Thymus (tissue), 11 donors: ENCODE measurements around the gene RGS5. TPM values are rescaled to one million over a fixed set of nuclear protein-coding genes. Genes with fewer than 3 reads are reported as not detected.

ENCODE experiments used
- DNase-seq, 9 donors: peaks; one replicate each; pipeline ENCODE4 v3.0.0-alpha.2; 2013; ENCODE audit warnings: low spot score in 9 of 9, low read depth in 6 of 9, missing footprints in 1 of 9
- H3K27ac ChIP-seq, 2 donors: one replicate each; pipeline ENCODE4 v1.5.1; 2013; ENCODE audit warnings: control low read depth in 1 of 2, low read depth in 1 of 2, low read length in 1 of 2, mild to moderate bottlenecking in 1 of 2, moderate library complexity in 1 of 2
- H3K27me3 ChIP-seq, 2 donors: one replicate each; pipeline ENCODE4 v1.5.1; 2013; ENCODE audit warnings: low read length in 1 of 2; ENCODE audit not compliant: control insufficient read depth in 2 of 2, insufficient read depth in 1 of 2
- H3K36me3 ChIP-seq, 2 donors: one replicate each; pipeline ENCODE4 v1.5.1; 2013; ENCODE audit warnings: low read length in 1 of 2, mild to moderate bottlenecking in 1 of 2, moderate library complexity in 1 of 2; ENCODE audit not compliant: control insufficient read depth in 2 of 2, insufficient read depth in 2 of 2
- H3K4me1 ChIP-seq, 2 donors: one replicate each; pipeline ENCODE4 v1.5.1; 2013; ENCODE audit warnings: low read length in 2 of 2; ENCODE audit not compliant: control insufficient read depth in 2 of 2, insufficient read depth in 2 of 2
- H3K4me3 ChIP-seq, 2 donors: one replicate each; pipeline ENCODE4 v1.5.1; 2013; ENCODE audit warnings: low read length in 2 of 2, control low read depth in 1 of 2, mild to moderate bottlenecking in 1 of 2
- H3K9me3 ChIP-seq, 2 donors: one replicate each; pipeline ENCODE4 v1.5.1; 2013; ENCODE audit warnings: low read length in 1 of 2, mild to moderate bottlenecking in 1 of 2; ENCODE audit not compliant: control insufficient read depth in 2 of 2, insufficient read depth in 1 of 2
- WGBS: extraction: QIAGEN DNeasy Blood & Tissue Kit; methylation state at CpG from one replicate; pipeline ENCODE4 v1.1.7; 2013; 5-methylcytosine and 5-hydroxymethylcytosine counted together
- polyA plus RNA-seq: library from polyadenylated mRNA; stranded (reverse); fragments of 200-250 nt; gene quantifications from one replicate; pipeline ENCODE4 v1.2.3, GENCODE V29; 2013
- total RNA-seq: library from RNA; stranded (reverse); fragments of 120-200 nt; gene quantifications from one replicate; pipeline ENCODE4 v1.2.4, GENCODE V29; 2013
- donor health status: healthy.

The RGS5 gene
- total and polyA plus RNA-seq, 2 donors: 9.2 to 26.2 TPM

GRCh38 chr1:163144418-163144817 lies 58.3 kb downstream of the RGS5 start:
- DNase-seq: no peak
- no peaks in the 10 kb centered on the region for H3K36me3 ChIP-seq
- WGBS: 88% methylated on average over 3 of the region's 3 CpGs
- no peaks in the 10 kb centered on the region for H3K4me1 ChIP-seq
- no peaks in the 10 kb centered on the region for H3K9me3 ChIP-seq
- H3K27ac ChIP-seq: no peak overlapping the region
- no peak overlapping the region for H3K4me3 ChIP-seq
- H3K27me3 ChIP-seq: no peaks in the 10 kb centered on the region

GRCh38 chr1:163142152-163142551 lies 60.6 kb downstream of the RGS5 start:
- Histone ChIP-seq H3K9me3 (no peaks in the 10 kb centered on the region), H3K27ac (no peak overlapping the region), H3K36me3 (no peaks in the 10 kb centered on the region), H3K4me3 (no peak overlapping the region), H3K27me3 (no peaks in the 10 kb centered on the region), H3K4me1 (no peaks in the 10 kb centered on the region)
- no peak for DNase-seq
- WGBS: 99% methylated on average over 2 of the region's 2 CpGs

DNA sequence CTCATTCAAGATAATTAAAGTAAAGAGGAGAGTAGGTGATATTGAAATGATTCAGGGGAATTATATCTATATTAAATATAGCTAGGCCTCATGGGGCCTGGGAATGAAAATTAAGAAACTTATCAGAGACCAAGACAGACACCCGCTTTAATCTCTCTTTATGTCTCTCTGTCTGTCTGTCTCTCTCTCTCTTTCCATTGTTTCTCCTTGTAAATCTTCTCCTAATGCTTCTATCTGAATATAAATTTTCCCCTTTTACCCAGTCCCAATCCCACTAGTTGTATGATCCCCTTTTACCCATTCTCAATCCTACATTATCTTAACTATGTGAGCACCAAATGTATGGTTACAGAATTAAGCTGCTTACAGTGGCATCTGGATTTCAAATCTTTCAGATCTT lies 61.2 kb downstream of the RGS5 start:
- no peak for DNase-seq
- Histone ChIP-seq H3K27me3 (no peaks in the 10 kb centered on the region), H3K36me3 (no peaks in the 10 kb centered on the region), H3K9me3 (no peaks in the 10 kb centered on the region), H3K4me3 (no peak overlapping the region), H3K4me1 (no peaks in the 10 kb centered on the region), H3K27ac (no peak overlapping the region)
- 95% methylated on average over 1 of the region's 1 CpG for WGBS

DNA sequence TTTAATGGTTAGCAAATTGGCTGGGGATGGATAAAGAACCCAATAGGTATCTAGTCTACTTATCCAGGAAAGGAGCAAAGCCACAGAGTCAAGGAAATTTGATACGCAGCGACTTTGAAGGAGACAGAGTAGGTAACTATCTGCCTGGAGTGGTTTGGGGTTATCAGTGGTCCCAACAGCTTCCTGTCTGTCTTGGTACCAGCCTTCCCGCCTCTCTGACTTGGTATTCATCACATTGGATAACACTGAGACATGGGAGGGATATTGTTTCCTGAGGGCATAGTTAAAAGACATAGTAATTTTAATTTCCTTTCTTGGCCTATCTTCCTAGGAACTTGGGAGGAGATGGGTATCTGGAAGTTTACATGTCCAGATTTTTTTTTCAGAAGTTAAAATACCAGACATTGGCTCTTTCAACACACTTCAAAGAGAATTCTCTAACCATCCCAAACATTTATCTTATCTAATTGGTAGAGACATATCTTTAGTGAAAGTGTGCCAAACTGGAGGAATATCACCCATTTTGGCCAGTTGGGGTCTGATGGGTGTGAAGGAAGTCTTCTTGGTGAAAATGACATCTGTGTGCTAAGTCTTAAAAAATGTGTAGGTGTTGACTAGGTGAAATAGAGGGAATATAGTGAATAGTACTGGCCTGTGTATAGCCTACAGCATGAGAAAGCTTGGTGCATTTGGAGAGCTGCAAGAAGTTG lies 65.0 kb downstream of the RGS5 start:
- Histone ChIP-seq H3K36me3 (no peaks in the 10 kb centered on the region), H3K27me3 (no peaks in the 10 kb centered on the region), H3K9me3 (no peaks in the 10 kb centered on the region), H3K4me1 (no peaks in the 10 kb centered on the region), H3K4me3 (no peak overlapping the region), H3K27ac (no peak overlapping the region)
- no peak for DNase-seq
- WGBS: 93% methylated on average over 3 of the region's 3 CpGs

GRCh38 chr1:163131981-163132380 lies 70.7 kb downstream of the RGS5 start:
- no peaks in the 10 kb centered on the region for H3K9me3 ChIP-seq
- WGBS: 84% methylated on average over 2 of the region's 2 CpGs
- no peaks in the 10 kb centered on the region for H3K36me3 ChIP-seq
- no peak overlapping the region for H3K4me3 ChIP-seq
- no peaks in the 10 kb centered on the region for H3K4me1 ChIP-seq
- H3K27ac ChIP-seq: no peak overlapping the region
- H3K27me3 ChIP-seq: no peaks in the 10 kb centered on the region
- no peak for DNase-seq

GRCh38 chr1:163130225-163130856 lies 72.4 kb downstream of the RGS5 start:
- no peaks in the 10 kb centered on the region for H3K4me1 ChIP-seq
- WGBS: 79% methylated on average over 1 of the region's 1 CpG
- H3K4me3 ChIP-seq: no peak overlapping the region
- no peak for DNase-seq
- no peaks in the 10 kb centered on the region for H3K9me3 ChIP-seq
- H3K27me3 ChIP-seq: no peaks in the 10 kb centered on the region
- H3K27ac ChIP-seq: no peak overlapping the region
- H3K36me3 ChIP-seq: no peaks in the 10 kb centered on the region

- H3K4me1 ChIP-seq: no peaks in the 10 kb centered on the region
Measured at GRCh38 chr1:163128282-163128681, 74.4 kb downstream of the RGS5 start.

DNA sequence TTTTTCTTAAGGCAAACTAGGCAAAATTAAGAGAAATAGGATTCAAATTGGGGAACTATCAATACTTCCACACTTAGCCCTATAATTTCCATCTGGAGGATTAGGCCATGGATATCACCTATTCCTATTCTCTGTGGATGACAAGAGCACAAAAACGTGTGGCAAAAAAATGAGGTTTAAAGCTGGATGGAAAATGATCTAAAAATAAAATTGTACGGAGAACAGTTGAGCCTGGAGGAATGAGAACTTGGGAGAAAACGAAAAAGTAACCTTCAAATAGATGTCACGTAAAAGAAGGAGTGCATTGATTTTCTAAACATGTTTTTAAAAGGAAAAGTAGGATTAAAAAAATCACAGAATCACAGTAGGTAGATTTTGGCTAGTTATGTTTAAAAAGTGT lies 77.9 kb downstream of the RGS5 start:
- 76% methylated on average over 4 of the region's 4 CpGs for WGBS
- H3K27ac ChIP-seq: no peak overlapping the region
- no peak for DNase-seq

More at GRCh38 chr1:163128282-163128681, 74.4 kb downstream of the RGS5 start:
- H3K36me3 ChIP-seq: no peaks in the 10 kb centered on the region
- WGBS: 98% methylated on average over 2 of the region's 2 CpGs
- no peak overlapping the region for H3K4me3 ChIP-seq
- DNase-seq: no peak
- no peak overlapping the region for H3K27ac ChIP-seq
- no peaks in the 10 kb centered on the region for H3K27me3 ChIP-seq
- H3K9me3 ChIP-seq: no peaks in the 10 kb centered on the region

GRCh38 chr1:163120372-163120771 lies 82.3 kb downstream of the RGS5 start:
- H3K9me3 ChIP-seq: no peaks in the 10 kb centered on the region
- DNase-seq: no peak
- no peaks in the 10 kb centered on the region for H3K27me3 ChIP-seq
- H3K4me3 ChIP-seq: no peak overlapping the region
- WGBS: 49% methylated on average over 1 of the region's 1 CpG
- no peak overlapping the region for H3K27ac ChIP-seq
- H3K4me1 ChIP-seq: no peaks in the 10 kb centered on the region
- H3K36me3 ChIP-seq: no peaks in the 10 kb centered on the region

More for the DNA sequence above, 77.9 kb downstream of the RGS5 start:
- no peaks in the 10 kb centered on the region for H3K9me3 ChIP-seq
- no peaks in the 10 kb centered on the region for H3K36me3 ChIP-seq
- no peaks in the 10 kb centered on the region for H3K4me1 ChIP-seq
- no peak overlapping the region for H3K4me3 ChIP-seq
- no peaks in the 10 kb centered on the region for H3K27me3 ChIP-seq
